ENCODE data around the gene KCNB1.

DNA sequence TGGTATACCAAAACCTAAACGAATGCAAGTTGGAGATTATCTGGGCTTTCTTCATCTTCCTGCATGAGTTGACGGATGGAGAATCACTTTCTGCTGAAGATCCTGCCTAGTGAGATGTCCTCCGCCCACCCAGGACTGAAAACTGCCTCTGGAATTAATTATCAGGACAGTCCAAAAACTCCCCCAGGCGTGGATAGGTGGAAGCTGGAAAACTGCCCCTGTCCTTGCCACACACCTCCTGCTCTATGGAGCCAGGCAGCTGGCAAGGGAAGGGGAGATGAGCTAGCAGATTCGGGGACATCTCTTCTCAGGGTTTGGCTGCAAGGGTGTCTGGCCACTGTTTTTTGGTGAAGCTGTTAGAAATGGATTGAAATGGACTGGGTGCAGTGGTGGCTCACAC, 115.4 kb downstream of the KCNB1 start:
- TF ChIP-seq TAF1 (IDR thresholded peaks at IDR 0.05; ENCODE audit: borderline replicate concordance, low read depth, low read length) (no peak), POLR2A (IDR thresholded peaks at IDR 0.05; ENCODE audit: low read depth, low read length) (no peak), POLR2AphosphoS5 (IDR thresholded peaks at IDR 0.05; ENCODE audit: low read depth, low read length) (no peak)
